Gastroesophageal sphincter (tissue), 3 donors: ENCODE results near the gene IGF2R.

ENCODE experiments used
- CTCF ChIP-seq, 4 experiments: fragments of 200-600 bp in 2 of 4; fragments of 450-650 bp in 2 of 4; sonication (generic) in 1 of 4; IDR thresholded peaks; one replicate each; pipeline ENCODE4 v1.5.1; 2017 to 2019; ENCODE audit warnings: antibody characterized with exemption in 4 of 4, mild to moderate bottlenecking in 2 of 4, moderate library complexity in 2 of 4
- EP300 ChIP-seq: sonication (generic); formaldehyde crosslinking; IDR thresholded peaks from one replicate; pipeline ENCODE4 v1.6.1; 2017; ENCODE audit warnings: antibody characterized with exemption, mild to moderate bottlenecking
- POLR2A ChIP-seq, 2 donors: fragments of 450-650 bp; IDR thresholded peaks; one replicate each; pipeline ENCODE4 v1.6.1; 2017; ENCODE audit warnings: antibody characterized with exemption in 2 of 2, mild to moderate bottlenecking in 2 of 2, moderate library complexity in 1 of 2
- POLR2AphosphoS5 ChIP-seq: sonication (generic); formaldehyde crosslinking; IDR thresholded peaks from one replicate; pipeline ENCODE4 v1.6.1; 2017; ENCODE audit warnings: antibody characterized with exemption

DNA sequence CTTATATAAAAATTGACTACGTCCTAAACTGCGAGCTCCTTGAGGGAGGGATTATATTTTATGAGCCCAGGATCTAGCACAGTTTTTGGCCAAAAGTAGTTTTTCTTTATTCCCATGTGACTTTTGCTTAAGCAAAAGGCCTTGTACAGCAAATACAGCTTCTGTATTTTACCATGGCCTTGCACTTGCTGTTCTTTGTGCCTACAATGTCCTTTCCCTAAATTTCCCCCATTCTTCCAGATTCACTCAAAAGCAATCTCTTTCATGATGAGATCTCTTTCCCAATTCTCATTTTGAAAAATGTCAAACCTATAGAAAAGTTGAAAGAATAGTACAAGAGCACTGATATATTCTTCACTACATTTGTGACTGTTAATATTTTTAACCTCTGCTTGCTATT, 4.8 kb upstream of the IGF2R start:
- no peak for TF ChIP-seq POLR2A (IDR thresholded peaks at IDR 0.05)
- no peak for TF ChIP-seq CTCF (IDR thresholded peaks at IDR 0.05)
- TF ChIP-seq EP300: no peak
- no peak for TF ChIP-seq POLR2AphosphoS5
